HG03565 (cell line): ENCODE measurements around the gene NDOR1.
"Not testable (repeated sequence)": the region's sequence is repeated elsewhere in the genome, so short reads cannot be mapped to it uniquely, and the experiment has no call there.

Experiments
- ATAC-seq: cut with Tn5 transposase; IDR thresholded peaks from one replicate; pipeline ENCODE4 v1.9.1; 2021; ENCODE audit warnings: mild to moderate bottlenecking, moderate library complexity; ENCODE audit not compliant: unreplicated experiment

The NDOR1 gene

DNA sequence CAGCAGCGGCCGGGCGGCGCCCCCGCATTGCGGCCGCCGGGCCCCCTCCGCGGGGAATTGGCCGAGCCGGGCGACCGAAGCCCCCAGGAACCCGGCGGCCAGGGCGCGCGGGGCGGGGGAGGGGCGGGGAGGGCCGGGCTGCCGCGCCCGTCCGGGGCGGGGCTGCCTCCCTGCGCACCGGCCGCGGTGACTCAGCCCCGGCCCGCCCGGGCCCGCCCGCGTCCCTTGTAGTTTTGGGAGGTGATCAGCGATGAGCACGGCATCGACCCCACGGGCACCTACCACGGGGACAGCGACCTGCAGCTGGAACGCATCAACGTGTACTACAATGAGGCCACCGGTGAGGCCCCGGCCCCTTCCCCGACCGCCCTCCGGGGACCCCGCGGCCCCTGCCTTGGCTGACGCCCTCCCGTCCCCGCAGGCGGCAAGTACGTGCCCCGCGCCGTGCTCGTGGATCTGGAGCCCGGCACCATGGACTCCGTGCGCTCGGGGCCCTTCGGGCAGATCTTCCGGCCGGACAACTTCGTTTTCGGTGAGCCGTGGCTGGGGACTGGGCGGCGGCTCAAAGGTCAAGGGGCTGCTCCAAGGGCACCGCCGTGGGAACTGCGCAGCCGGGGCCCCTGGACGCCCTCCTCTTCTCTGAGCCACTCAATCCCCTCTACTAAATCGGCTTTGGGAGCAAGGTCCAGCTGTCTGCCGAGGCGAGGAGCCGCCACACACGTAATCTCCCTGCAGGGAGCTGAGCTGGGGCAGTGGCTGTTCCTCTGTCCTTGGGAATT, 36.2 kb downstream of the NDOR1 start:
- no peak for ATAC-seq

DNA sequence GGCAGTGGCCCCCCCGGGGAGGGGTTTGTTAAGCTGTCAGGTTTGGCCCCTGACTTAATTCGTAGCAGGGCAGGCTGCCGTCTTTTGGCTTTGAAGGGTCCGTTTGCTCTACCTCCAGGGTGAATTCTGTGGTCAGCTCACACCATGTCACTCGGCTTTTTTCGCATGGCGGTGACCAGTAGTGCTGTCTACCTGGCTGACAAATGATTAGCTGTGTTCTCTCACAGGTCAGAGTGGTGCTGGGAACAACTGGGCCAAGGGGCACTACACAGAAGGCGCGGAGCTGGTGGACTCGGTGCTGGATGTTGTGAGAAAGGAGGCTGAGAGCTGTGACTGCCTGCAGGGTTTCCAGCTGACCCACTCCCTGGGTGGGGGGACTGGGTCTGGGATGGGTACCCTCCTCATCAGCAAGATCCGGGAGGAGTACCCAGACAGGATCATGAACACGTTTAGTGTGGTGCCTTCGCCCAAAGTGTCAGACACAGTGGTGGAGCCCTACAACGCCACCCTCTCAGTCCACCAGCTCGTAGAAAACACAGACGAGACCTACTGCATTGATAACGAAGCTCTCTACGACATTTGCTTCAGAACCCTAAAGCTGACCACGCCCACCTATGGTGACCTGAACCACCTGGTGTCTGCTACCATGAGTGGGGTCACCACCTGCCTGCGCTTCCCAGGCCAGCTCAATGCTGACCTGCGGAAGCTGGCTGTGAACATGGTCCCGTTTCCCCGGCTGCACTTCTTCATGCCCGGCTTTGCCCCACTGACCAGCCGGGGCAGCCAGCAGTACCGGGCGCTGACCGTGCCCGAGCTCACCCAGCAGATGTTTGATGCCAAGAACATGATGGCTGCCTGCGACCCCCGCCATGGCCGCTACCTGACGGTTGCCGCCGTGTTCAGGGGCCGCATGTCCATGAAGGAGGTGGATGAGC, 37.0 kb downstream of the NDOR1 start:
- ATAC-seq: no peak

DNA sequence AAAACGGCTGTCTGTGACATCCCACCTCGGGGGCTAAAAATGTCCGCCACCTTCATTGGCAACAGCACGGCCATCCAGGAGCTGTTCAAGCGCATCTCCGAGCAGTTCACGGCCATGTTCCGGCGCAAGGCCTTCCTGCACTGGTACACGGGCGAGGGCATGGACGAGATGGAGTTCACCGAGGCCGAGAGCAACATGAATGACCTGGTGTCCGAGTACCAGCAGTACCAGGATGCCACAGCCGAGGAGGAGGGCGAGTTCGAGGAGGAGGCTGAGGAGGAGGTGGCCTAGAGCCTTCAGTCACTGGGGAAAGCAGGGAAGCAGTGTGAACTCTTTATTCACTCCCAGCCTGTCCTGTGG, 37.7 kb downstream of the NDOR1 start:
- ATAC-seq: not testable (repeated sequence)

DNA sequence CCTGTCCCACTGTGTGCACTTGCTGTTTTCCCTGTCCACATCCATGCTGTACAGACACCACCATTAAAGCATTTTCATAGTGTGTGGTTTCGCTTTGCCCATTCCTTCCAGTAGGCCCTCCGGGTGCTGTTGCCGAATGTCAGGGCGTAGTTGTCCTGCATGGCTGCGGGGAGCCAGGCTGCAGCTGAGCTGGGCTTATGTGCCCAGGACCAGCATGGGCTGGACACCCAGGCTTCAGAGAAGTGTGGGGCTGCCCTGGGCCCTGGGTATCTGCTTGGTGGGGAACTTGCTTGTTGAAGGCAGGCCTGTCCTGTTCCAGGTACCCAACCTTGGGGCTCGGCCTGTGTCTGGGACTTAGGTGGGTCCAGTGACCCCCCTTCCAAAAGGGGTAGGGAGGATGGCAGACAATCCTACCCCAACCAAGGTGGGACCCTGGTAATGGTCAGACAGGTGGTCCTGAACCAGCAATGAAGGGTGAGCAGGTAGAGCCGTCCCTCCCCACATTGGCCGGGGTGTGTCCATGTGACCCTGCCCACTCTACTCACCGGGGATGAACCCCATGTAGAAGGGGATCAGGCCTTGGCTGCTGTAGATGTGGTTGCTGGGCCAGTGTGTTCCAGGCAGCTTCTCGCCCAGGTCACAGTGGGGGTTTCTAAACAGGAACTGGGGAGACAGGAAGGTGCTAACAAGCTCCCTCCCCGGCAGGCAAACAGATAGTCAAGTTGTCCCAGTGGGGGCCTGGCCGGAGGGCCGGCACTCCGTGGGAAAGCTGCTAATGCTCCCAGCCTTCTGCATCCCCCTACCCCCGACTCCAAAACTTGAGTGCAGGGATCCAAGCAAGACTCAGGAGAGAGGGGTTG, 38.4 kb downstream of the NDOR1 start:
- ATAC-seq: no peak

DNA sequence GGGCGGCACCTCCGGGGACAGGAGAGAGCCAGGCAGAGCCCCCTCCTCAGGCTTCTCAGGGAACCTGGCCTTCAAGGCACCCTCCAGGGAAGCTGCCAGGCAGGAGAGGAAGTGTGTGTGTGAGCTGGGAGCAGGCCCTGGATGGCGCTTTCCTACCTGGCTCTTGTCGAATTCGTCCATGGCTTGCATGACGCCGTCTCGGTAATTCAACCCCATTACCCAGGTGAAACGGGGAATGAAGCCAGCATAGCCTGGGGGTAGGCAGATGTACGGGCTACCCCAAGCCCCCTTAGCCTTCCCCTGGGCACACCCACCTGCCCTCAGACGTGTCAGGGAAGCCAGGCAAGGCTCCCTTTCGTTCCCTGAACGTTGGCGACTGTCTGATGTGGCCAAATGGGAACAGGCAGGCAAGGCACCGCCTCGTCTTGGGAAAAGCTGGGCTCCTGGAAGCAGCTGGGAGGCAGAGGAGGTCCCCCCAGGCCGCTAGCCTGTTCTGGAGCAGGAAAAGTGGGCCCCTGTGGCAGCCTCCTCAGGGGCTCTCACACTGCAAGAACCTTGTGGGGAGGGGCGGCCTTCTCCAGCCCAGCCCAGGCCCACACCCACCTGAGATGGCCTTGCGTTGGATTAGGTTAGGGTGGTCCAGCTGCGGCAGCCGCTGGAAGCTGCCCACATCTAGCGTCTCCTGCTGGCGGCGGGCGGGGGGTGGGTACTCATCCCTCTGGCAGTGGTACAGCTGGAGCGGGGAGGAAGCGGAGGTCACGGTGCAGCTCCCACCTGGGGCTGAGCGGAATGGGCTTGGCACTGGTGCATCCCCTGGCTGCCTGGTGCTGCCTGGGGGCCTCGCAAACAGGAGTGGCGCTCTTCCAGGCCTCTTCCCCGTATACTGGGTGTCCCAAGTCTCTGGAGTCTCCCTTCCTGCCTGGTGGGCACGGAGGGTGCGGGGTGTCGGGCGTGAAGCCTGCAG, 39.3 kb downstream of the NDOR1 start:
- no peak for ATAC-seq

DNA sequence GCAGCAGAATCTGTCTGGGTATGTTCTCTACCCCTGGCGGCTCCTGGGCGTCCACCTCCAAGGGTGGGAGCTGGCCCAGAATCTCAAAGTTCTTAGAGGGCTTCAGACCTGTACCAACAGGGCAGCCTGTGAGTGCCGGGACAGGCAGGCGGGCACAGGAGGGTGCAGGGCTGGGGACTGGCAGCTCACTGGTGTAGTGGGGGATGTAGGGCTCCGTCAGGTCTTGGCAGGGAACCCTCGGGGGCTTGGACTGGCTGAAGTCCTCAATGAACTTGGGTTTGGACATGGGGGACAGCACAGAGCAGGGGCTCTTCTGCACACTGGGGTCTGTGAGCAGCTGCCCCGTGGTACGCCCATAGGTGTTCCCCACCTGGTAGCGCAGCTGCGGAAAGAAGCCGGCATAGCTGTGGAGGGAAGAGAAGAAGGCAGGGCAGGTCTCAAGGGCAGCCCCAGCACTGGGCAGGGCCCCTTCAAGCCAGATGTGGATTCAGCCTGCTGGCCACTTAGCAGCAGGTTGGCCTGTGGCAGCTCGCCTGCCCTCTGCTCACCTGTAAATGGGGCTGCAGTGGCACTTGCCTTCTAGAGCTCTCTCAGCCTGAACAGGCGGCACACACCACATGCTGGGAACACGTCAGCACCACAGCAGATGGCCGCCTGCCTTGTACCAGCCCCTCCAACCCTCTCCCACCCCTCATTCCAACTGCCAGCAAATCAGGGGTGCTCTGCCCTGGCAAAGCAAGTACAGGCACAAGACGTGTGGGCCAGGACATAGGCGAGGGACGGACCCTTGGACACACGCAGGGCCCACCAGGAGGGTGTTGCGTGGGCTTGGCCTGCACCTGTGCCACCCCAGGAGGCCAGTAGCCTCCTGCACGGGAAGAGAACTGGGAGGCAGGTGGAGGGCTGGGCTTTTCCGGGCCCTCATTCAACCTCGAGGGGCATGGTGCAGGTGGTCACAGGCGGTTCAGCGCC, 40.2 kb downstream of the NDOR1 start:
- no peak for ATAC-seq

DNA sequence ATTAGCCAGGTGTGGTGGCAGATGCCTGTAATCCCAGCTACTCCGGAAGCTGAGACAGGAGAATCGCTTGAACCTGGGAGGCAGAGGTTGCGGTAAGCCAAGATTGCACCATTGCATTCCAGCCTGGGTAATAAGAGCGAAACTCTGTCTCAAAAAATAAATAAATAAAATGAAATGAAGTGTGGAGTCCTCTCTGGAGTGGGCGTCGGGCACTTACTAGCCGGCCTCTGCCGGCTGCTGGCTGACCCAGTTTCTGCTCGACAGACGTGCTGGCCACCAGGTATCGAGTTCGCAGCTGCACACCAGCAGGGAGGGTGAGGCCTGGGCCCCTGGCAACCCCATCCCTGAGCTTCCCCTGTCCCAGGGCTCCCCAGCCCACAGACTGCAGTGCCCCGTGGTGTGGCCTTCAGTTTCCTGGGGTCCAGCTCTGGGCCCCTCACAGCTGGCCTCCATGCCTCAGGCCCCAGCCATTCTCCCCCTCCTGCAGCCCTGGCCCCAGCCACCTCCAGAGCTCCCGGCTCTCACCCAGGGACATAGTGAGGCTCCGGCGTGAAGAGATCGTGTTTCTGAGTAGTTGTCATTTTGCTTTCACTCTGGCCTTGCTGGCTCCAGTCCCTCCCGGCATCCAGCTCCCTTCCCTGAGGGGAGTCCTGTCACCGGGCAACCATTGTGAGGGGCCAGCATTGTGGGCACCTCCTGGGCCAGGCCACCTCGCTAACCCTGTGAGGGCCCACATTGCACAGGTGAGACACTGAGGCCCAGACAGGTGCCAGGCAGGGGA, 41.8 kb downstream of the NDOR1 start:
- ATAC-seq: no peak

DNA sequence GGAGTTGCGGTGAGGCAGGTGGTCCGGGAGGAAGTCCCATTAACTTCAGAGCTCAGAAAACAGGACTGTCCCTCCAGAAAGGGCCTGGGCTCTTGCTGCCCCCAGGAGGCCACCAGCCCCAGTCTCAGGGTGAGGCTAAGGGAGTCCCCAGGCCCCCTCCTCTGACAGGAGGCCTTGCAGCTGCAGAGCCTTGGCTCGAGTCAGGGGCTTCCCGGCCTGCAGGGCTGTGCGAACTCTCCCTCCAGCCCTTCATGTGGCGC, 42.3 kb downstream of the NDOR1 start:
- ATAC-seq: no peak

DNA sequence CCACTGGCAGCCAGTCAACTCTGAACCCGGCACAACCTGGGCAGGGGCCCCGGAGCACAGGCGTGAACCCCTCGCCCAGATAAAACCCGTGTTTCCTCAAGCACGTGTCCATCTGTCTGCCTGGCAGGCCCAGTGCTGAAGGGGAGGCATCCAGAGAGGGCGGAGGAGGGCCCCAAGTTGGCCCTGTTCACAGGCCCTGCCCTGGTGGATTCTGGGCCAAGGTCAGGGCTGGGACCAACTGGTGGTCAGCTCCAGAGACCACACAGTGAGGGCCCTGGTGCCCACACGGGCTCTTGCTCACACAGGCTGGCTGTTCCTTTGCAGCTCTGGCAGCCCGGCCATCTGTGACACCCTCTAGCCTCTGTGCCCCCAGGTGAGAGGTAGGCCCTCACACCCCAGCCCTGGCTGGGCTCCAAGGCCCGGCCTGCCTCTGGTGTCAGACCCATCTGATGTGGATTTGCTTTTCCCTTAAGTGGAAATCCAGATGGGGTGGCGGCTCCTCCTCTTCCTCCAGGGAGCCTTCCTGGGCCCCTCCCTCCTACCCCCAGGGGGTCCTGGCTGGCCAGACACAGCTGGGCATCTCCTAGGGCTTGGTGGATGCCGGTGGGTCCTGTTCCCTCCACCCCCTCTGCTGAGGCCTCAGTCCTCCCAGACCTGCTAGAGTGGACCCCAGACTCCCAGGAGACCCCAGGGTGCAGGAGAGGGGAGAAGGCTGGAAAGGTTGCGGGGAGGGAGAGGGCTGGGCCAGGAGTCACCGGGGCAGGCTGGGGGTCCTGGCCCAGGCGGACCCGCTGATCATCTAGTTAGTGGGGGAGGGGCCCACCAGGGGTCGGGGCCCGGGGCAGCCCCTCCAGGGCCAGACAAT, 45.1 kb downstream of the NDOR1 start:
- ATAC-seq: no peak

DNA sequence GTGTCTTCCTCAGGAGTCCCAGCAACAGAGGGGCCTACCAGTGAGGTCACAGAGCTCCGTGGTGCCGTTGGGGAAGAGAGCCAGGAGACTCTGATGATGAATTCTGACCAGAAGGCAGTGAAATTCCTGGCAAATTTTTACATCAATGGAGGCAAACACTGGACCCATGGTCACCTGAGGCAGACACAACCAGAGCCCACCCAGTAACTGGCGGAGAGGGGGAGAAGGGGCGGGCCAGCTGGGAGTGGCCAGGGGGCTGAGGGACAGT, 45.6 kb downstream of the NDOR1 start, which contains the start of gene STPG3:
STPG3 (plus strand) TSS at position 93 of the 268 bp plus-strand sequence; CDS start at position 94, 1 bp downstream.
- ATAC-seq: no peak

DNA sequence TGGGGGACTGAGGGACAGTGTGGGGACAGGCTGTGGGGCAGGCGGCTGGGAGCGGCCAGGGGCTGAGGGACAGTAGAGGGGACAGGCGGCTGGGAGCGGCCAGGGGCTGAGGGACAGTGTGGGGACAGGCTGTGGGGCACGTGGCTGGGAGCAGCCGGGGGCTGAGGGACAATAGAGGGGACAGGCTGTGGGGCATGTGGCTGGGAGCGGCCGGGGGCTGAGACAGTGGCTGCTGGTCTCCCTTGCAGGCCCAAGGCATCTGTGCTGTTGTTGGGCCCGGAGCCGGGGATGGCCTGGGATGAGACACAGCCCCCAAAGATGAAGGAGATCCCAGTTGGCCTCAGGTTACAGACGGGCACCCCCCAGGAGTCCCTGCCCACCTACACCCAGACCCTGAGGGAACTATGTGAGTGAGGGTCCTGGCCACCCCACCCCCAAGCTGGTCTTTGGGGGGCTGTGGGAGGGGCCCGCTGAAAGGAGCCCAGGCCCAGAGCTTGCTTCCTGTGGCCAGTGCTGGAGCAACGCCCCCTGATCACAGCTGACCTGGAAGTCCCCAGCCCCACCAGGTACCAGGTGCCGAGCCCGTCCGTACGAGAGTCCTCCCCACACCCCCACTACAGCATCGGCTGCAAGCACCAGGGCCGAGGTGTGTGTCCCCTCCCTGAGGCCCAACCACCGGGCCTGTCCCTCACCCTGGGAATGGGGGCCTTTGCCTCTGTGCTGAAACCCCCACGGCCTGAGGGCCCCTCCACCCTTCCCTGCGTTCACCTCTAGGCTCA, 46.2 kb downstream of the NDOR1 start:
- ATAC-seq: no peak

DNA sequence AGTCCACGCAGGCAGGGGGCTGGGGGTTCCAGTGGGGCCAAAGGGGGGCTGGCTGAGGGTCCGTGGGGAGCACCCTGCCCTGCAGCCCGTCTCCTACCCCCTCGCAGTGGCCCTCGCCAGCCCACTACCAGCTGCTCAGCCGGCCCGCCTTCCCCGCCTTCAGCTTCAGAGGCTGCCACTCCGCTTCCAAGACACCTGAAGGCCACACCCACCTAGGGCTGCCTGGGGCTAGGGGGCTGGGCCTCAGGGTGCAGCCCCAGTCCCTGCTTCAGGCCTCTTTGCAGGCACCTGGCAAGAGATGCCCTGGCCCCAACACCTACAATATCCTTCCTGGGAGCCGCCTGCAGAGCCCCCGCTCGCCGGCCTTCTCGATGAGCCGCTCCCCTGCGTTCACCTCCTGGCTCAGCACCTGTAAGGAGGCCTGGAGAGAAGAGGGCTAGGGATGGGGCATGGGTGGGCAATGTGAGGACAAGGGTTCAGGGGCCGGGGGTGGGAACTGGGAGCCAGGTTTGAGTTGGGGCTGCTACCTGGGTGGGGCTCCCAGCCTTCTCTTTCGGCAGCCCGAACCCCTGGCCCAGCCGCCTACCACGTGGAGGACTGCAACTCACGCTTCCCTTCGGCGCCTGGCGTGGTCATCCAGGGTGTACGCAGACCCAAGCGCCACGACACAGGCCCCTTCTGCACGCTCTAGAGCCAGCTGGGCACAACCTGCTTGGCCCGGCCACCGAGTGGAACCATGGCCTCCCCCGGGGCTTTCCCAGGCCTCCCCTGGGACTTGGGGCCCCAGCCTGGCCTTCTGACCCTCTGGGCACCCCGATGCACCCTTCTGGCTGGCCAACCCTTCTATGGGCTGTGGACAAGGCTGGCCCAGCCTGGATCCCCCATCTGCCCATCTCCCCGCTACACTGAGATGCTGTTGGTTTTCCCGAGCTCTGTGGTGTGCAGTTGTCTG, 47.3 kb downstream of the NDOR1 start:
- ATAC-seq: no peak

DNA sequence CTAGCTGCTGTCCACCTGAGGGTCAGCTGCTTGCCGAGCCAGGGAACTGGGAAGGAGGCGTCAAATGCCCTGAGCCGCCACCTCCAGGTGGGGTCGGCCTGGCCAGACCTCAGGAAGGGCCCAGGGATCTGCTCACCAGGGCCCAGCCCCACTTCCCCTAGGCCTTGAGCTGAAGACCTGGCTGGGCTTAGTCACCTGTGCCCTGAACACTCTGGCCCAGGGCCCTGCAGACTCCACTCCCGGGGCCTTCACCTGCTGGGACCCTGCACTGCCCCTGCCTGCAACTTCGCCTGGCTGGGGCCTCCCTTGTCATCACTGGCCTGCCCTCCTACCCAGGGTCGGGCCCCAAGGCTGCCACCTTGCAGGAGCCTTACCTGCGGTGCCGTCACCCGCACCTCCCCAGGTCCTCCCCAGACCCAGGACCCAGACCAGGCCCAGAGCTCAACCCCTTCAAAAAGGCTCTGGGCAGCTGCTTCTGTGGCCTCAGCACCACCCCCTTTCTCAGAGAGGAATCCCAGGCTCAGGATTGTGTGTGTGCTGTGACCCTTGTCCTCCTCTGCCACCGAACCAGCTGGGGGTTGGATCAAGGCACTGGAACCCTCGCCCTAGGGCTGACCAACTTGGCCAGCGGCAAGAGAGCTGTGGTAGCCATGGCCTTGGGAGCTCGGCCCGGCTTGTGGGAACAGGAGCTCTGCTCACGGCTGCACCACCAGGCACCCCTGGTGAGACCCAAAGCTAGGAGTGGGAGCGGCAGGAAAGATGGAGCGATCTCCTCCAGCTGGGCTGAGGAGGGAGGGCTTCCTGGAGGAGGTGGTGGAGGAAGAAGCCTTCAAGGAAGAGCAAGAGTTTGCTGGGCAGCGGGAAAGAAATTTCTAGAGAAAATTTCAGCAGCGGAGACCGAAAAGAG, 48.5 kb downstream of the NDOR1 start:
- ATAC-seq: no peak

DNA sequence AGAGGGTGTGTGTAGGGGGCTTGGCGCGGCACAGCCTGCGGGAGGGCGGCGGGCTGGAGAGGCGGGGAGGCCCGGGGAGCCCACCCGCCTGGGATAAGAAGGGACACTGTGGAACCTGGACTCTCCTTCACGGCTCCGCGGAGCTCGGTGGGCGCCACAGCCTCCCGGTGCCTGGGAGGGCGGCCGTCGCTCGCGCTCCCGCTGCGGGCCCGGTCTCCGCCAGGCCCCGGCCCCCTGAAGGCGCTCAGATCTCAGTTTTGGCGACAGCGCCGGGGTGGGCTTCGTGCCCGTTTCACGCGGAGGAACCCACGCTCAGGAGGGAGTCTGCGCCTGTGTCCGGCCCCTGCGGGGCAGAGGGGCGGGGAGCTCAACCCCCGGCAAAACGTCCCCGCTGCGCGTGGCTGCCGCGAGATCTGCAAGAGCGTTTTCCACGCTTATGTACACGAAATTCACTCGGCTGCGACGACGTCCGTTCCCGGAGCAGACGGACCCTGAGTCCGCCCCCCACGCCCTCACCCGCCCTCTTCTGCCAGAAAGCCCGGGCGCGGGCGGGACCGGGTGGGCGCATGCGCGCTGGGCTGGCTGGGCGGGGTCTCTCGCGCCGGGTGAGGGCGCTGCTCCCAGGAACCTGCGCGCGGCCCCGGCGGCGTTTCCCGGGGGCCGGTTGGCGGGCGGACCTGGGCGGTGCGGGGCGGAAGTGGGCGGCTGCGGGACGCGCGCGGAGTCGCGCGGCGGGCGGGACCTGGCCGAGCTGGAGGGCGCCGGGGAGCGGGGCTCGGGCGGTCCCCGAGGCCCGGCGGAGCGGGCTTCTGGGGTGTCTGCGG, 49.3 kb downstream of the NDOR1 start, which contains the start of gene NELFB:
NELFB (plus strand) TSS at position 704 of the 824 bp plus-strand sequence.
- ATAC-seq: peak; percentile 53
